ENCODE data around the gene CHST7. TPM values are rescaled to one million over a fixed set of nuclear protein-coding genes. Genes with fewer than 3 reads are reported as not detected.

Gene CHST7
- total RNA-seq, 1 experiment from 2014 or later = 17.1 TPM

- H3K4me3 Mint-ChIP-seq = no peak overlapping the region
- H4K91ac ChIP-seq (ENCODE audit: insufficient read length, low read depth, low read length) = no peak overlapping the region
- no peak overlapping the region for H3K27ac ChIP-seq (ENCODE audit: insufficient read length, low read depth, low read length)
- H2BK120ac ChIP-seq (ENCODE audit: low read depth, low read length, poor library complexity, severe bottlenecking) = no peak overlapping the region
- H4K8ac ChIP-seq (replicated peaks; ENCODE audit: insufficient read length, low read depth, low read length) = no peak overlapping the region
- H3K27me3 ChIP-seq (ENCODE audit: insufficient read depth, low read length) = no peaks in the 10 kb centered on the region; the same call in 1 of the 2 replicates
- H3K27me3 Mint-ChIP-seq (ENCODE audit: low read depth) = no peaks in the 10 kb centered on the region
- no peak overlapping the region for H3K56ac ChIP-seq (ENCODE audit: insufficient read length, low read depth, low read length)
- no peak overlapping the region for H3K4me2 ChIP-seq (ENCODE audit: insufficient read depth, insufficient read length, low read length)
- peaks cover 24% of the 10 kb centered on the region for H3K9me3 ChIP-seq (ENCODE audit: control insufficient read depth, low read depth, low read length)
- no peaks in the 10 kb centered on the region for H3K79me1 ChIP-seq (ENCODE audit: insufficient read depth, low read depth, low read length, poor library complexity, severe bottlenecking)
- peaks cover 67 to 68% of the 10 kb centered on the region in 2 experiments for H3K9me3 Mint-ChIP-seq
- H4K5ac ChIP-seq (ENCODE audit: insufficient read length, low read depth, low read length) = no peak overlapping the region
- no peaks in the 10 kb centered on the region for H4K20me1 ChIP-seq (ENCODE audit: control insufficient read depth, insufficient read depth, insufficient read length)
- H2BK20ac ChIP-seq (ENCODE audit: low read depth, low read length, poor library complexity, severe bottlenecking) = no peak overlapping the region
- no CpG with 5 or more reads among the region's 6 CpGs for WGBS (ENCODE audit: extremely low coverage, insufficient read length, low lambda C conversion rate)
- H3K23ac ChIP-seq (ENCODE audit: insufficient read length, low read depth, low read length) = no peak overlapping the region
- H3K4me1 ChIP-seq (ENCODE audit: insufficient read depth, low read length) = no peaks in the 10 kb centered on the region
- no peak overlapping the region for H2BK15ac ChIP-seq (ENCODE audit: low read depth, low read length)
- no peak overlapping the region for H2AK5ac ChIP-seq (ENCODE audit: insufficient read length, low read length)
- no peak overlapping the region for H3T11ph ChIP-seq (ENCODE audit: low read length)
- no peak for DNase-seq
- no peak overlapping the region for H2BK5ac ChIP-seq (ENCODE audit: insufficient read length, low read length)
- no peak overlapping the region for H2AFZ ChIP-seq (ENCODE audit: low read length)
- no peaks in the 10 kb centered on the region for H3K79me2 ChIP-seq (ENCODE audit: insufficient read depth, low read length)
- TF ChIP-seq CTCF (conservative IDR thresholded peaks at IDR 0.05) = no peak
- no peaks in the 10 kb centered on the region for H3K4me1 Mint-ChIP-seq
- no peak overlapping the region for H3K9ac ChIP-seq (ENCODE audit: extremely low read depth, insufficient read length, low read length)
- peaks cover 0 to 26% (median 11%) of the 10 kb centered on the region in 3 experiments; a peak in 5 of 7 replicates for H3K36me3 Mint-ChIP-seq (ENCODE audit: insufficient read depth in 1 of 3, low read depth in 3 of 3)
- H3K27ac Mint-ChIP-seq = no peak overlapping the region
- no peaks in the 10 kb centered on the region for H3K23me2 ChIP-seq (ENCODE audit: insufficient read length, low read depth, low read length, poor library complexity, severe bottlenecking)
- H2BK12ac ChIP-seq (ENCODE audit: insufficient read length, low read depth, low read length) = no peak overlapping the region
- no peak overlapping the region for H3K4ac ChIP-seq (ENCODE audit: low read depth, low read length)
- no peak overlapping the region for H3K14ac ChIP-seq (ENCODE audit: insufficient read depth, low read length)
- no peak overlapping the region for H3K18ac ChIP-seq (ENCODE audit: insufficient read length, low read depth, low read length)
Observed at GRCh38 chrX:46636223-46636622, 62.7 kb downstream of the CHST7 start.

All from H9 (cell line).